ENCODE data around the gene CRYZL1. TPM values are rescaled to one million over a fixed set of nuclear protein-coding genes. Genes with fewer than 3 reads are reported as not detected.
"Not testable (repeated sequence)": the region's sequence is repeated elsewhere in the genome, so short reads cannot be mapped to it uniquely, and the experiment has no call there.

Gene CRYZL1
- total RNA-seq = 31.8 and 38.7 TPM in 2 replicates

GRCh38 chr21:33641352-33642026, at the start of gene CRYZL1:
TSS of gene CRYZL1 (minus strand) at chr21:33641741. CDS start at chr21:33631551, 10,190 bp downstream.
- peak; percentile 100 for DNase-seq

DNA sequence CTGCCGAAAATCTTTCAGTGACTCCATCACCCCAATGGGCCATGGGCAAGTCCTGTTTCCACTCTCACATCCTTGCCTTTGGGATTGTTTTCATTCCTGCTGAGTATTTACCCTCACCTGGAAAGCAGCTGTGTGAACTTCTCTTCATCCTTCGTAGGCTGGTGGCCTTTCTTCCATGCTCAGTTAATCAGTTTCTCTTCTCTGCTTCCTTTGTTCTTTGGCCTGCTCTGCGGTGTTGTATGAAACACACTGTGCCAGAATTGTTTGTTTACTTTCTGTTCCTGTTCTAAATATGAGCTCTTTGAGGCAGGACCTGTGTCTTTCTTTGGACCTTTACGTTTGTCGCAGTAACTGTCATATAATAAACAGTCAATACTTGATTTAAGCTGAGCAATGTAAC, 49.3 kb upstream of the CRYZL1 start:
- DNase-seq = no peak

GRCh38 chr21:33688353-33688752, 46.8 kb upstream of the CRYZL1 start:
- no peak for DNase-seq

- no peak for DNase-seq
These were observed 46.1 kb upstream of the CRYZL1 start for GRCh38 chr21:33687634-33688033.

- DNase-seq = no peak
These were observed 44.8 kb upstream of the CRYZL1 start for GRCh38 chr21:33686386-33686785.

DNA sequence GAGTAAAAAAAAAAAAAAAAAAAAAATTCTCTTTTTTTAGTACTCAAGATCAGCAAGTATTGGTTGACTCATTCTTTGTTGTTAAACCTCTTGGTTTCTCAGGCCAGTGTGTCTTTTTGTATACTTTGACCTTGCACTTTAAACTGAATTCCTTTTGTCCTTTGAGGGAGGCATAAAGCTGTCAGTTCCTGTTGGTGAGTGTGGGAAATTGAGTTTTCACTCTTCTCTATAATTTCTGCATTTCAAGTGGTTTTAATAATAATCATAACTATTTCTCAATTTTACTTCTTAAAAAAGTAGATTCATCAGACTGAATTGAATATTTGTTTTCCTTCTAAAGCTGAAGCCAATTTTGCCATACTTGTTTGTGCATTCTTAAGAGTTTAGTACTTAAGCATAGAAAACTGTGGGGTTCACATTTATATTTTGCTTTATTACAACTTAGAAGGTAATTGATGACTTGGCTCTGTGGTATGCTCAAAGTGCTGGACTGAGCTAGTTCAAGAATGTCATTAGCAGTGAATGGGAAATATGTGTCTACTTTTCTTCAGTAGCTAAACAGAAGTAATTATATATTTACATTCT, 44.2 kb upstream of the CRYZL1 start:
- DNase-seq = peak; percentile 87

DNA sequence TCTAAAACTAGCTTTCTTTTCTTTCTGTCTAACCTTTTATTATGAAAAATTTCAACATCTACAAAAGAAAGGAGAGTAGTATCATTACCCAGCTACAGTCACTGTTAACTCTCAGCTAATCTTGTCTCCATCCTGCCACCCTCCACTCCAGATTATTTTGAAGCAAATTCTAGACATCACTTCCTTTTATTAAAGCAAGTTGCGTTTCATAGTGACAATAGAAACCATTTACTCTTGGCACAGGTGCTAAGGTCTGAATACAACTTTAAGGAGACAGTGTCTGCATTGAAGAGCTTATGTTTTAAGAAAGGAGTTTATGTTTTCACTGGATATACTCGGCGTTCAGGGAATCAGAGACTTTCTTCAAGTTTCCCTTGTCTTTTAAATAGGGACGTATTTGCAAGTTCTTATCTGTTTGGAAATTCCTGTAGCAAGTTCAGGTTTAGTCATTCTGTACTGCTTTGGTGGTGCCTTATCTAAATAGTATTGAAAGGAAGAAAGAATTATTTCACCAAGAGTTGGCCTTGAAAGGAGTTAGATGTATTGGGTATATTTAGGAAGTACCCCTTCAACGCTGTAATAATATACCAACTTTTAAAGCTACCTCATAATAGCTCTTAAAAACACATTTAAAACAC, 43.5 kb upstream of the CRYZL1 start:
- peak; percentile 65 for DNase-seq

- DNase-seq = peak; percentile 40
These were observed 42.5 kb upstream of the CRYZL1 start for GRCh38 chr21:33684068-33684467.

GRCh38 chr21:33682992-33683627, 41.6 kb upstream of the CRYZL1 start:
- DNase-seq = peak; percentile 87

GRCh38 chr21:33680870-33681269, 39.3 kb upstream of the CRYZL1 start:
- DNase-seq = no peak

DNA sequence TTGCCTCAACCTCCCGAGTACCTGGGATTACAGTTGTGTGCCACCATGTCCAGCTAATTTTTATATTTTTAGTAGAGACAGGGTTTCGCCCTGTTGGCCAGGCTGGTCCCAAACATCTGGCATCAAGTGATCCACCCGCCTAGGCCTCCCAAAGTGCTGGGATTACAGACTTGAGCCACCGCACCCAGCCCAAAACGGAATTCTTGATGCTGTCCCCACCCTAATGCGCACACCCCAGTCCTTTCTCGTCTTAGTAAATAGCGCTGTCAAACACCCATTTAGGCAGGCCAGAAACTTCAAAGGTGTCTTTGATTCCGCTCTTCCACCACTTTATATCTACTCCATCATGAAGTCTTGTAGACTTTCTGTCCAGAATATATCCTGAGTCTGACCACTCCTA, 35.9 kb upstream of the CRYZL1 start:
- no peak for DNase-seq

DNA sequence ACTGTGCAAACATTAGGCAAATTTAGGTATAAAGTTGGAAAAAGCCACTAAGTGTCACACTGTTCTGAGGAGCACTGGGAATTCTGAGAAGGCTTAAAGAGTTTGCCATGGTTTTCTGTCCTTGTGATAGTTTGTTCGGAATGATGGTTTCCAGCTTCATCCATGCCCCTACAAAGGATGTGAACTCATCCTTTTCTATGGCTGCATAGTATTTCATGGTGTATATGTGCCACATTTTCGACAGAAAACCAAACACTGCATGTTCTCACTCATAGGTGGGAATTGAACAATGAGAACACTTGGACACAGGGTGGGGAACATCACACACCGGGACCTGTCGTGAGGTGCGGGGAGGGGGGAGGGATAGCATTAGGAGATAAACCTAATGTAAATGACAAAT, 35.1 kb upstream of the CRYZL1 start:
- not testable (repeated sequence) for DNase-seq

GRCh38 chr21:33674226-33674625, 32.7 kb upstream of the CRYZL1 start:
- no peak for DNase-seq

- no peak for DNase-seq
These were observed 31.9 kb upstream of the CRYZL1 start for GRCh38 chr21:33673473-33673872.

DNA sequence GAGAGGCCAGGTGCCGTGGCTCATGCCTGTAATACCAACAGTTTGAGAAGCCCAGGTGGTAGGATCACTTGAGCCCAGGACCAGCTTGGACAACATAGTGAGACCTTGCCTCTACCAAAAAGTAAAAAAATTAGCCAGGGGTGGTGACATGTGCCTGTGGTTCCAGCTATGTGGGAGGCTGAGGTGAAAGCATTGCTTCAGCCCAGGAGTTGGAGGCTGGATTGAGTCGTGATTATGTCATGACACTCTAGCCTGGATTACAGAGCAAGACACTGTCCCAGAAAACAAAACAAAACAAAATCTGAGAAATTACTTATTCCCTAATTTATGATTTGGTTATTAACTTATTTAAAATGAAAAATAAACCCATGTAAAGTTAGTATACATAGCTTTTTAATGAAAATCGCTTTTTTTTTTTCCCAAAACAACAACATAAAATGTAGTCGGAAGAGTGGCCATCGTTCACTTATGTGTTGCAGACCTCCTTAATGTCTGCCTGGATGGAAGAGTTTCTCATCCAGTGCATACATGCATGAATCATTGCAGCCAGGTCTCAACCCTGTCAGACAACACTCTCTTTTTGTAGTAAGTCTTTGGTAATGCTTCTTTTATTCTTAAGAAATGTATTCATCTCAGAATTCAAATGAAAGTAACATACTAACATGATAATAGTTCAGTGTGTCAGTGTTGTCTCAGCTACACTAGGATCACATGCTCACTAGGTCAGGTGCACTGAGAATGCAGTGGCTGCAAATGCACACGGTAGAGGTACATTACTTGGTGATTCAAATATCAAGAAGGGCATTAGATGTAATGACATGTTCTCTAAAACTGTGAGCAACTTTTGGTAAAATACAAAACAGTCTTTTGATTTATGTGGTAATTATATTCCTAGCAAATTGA, 28.8 kb upstream of the CRYZL1 start:
- no peak for DNase-seq

DNA sequence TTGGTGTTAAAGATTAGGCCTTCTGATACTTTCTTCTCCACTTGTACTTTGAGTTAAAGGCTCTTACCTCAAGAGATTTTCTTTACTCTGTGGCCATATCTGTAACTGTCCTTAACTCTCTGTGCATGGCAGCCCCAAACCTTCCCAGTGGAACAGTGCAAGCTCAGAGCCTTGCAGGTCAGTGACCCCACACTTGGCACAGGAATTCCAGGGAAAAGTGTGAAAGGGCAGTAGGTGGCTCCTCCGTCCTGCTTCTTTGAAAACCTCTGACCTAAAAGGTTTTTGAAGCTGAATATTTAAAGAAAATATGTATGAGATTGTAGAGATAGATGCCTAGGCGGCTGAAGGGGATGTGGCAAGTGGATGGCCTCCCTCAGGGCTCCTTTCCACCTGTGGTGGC, 27.1 kb upstream of the CRYZL1 start:
- DNase-seq = no peak

DNA sequence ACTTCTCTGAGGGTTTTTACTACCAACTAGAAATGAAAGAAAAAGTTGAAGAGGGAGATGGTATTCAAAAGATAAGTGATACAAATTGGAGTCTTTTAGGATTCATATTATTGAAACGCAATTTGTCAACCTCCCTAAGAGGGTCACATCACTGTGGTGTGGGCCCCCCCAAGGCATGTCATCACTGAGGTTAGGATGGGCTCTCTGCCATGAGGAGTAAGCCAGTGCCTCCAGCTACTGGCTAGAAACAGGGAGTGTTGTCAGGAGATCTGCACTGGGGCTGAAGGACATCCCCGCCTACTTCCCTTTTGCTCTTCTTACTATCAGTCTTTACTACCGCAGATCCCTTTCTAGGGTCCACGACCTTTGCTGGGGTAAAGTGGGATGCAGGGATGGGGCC, 26.6 kb upstream of the CRYZL1 start:
- no peak for DNase-seq

DNA sequence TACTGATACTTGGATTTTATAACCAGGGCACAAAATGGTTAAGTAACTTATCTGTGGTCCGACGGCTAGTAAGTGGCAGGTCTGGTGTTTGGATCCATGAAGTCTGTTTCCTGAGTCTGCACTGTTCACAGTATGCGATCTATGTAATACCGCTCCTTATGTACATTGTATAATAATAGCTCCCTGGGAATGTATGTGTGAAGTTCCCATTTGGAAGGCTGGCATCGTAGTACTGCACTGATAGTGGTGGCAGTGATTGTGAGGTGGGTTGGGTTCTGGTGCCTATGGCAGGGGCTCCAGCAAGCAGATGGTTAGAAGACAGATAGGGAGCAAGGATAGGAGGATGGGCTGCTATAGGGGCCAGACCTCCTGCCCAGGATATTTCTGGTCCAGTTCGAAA, 26.1 kb upstream of the CRYZL1 start:
- no peak for DNase-seq

DNA sequence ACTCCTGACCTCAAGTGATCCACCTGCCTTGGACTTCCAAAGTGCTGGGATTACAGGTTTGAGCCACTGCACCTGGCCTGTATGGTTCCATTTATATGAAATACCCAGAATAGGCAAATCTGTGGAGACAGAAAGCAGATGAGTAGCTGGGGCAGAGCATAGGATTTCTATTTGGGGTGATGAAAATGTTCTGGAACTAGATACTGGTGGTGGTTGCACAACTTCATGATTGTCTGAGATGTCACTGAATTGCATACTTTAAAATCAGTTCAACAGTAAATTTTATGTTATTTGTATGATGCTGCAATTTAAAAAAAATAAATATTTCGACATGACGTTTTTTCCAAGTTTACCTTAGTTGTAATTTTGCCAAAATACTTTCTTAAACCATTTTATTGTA, 24.6 kb upstream of the CRYZL1 start:
- no peak for DNase-seq

DNA sequence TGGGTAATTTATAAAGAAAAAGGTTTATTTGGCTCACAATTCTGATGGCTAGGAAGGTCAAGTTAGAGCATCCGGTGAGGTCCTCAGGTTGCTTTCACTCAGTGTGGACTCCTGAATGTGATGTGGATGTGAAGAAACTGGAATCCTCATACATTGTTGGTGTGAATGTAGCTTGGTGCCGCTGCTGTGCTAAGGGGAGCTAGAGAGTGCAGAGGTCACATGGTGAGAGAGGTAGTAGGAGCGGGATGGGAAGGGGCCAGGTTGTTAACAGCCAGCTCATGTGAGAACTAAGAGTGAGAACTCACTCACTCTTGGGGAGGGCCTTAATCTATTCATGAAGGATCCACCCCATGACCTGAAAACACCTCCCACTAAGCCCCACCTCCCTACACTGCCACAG, 22.6 kb upstream of the CRYZL1 start:
- no peak for DNase-seq

GRCh38 chr21:33663241-33663640, 21.7 kb upstream of the CRYZL1 start:
- no peak for DNase-seq

DNA sequence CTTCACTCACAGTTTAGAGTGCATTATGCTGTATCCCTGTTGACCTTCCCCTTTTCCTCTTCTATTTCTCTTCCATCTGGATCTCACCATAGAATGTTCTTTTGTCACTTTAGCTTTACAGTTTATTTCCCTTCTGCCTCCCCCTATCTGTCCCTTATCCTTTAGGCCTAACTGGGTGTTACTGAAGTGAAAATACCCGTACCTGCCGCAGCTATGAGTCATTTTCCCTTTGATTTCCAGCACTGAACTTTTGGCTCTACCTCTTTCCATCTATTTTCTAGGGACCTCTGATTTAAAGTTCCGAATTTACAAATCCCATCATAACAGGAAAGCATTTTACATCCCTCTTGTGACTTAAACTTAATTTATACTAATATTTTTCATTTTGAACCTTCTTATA, 20.5 kb upstream of the CRYZL1 start:
- DNase-seq = no peak

GRCh38 chr21:33661146-33661545, 19.6 kb upstream of the CRYZL1 start:
- DNase-seq = peak; percentile 33

Measured in dermis blood vessel endothelial cell (primary cell).